Measurements from ENCODE around the gene DHX8.
"Not testable (repeated sequence)": the region's sequence is repeated elsewhere in the genome, so short reads cannot be mapped to it uniquely, and the experiment has no call there.

The DHX8 gene

GRCh38 chr17:43443381-43443780, 40.4 kb upstream of the DHX8 start:
- TF ChIP-seq CTCF (IDR thresholded peaks at IDR 0.05; ENCODE audit: insufficient read depth, low read depth, low read length, missing control alignments) = no peak
- no peak overlapping the region for H3K4me3 ChIP-seq (ENCODE audit: low read depth, low read length)
- DNase-seq (ENCODE audit: low read depth) = no peak

GRCh38 chr17:43444223-43445008, 39.4 kb upstream of the DHX8 start:
- DNase-seq (ENCODE audit: low read depth) = no peak
- no peak overlapping the region for H3K4me3 ChIP-seq (ENCODE audit: low read depth, low read length)
- TF ChIP-seq CTCF (IDR thresholded peaks at IDR 0.05; ENCODE audit: insufficient read depth, low read depth, low read length, missing control alignments) = no peak

- TF ChIP-seq CTCF (IDR thresholded peaks at IDR 0.05; ENCODE audit: insufficient read depth, low read depth, low read length, missing control alignments) = no peak
- H3K4me3 ChIP-seq (ENCODE audit: low read depth, low read length) = no peak overlapping the region
- DNase-seq (ENCODE audit: low read depth) = no peak
These were observed 38.7 kb upstream of the DHX8 start for GRCh38 chr17:43445009-43445589.

- no peak overlapping the region for H3K4me3 ChIP-seq (ENCODE audit: low read depth, low read length)
- no peak for DNase-seq (ENCODE audit: low read depth)
- TF ChIP-seq CTCF (IDR thresholded peaks at IDR 0.05; ENCODE audit: insufficient read depth, low read depth, low read length, missing control alignments) = no peak
These were observed 37.0 kb upstream of the DHX8 start for GRCh38 chr17:43446773-43447172.

GRCh38 chr17:43448720-43449469, 34.9 kb upstream of the DHX8 start:
- no peak overlapping the region for H3K4me3 ChIP-seq (ENCODE audit: low read depth, low read length)
- no peak for DNase-seq (ENCODE audit: low read depth)
- no peak for TF ChIP-seq CTCF (IDR thresholded peaks at IDR 0.05; ENCODE audit: insufficient read depth, low read depth, low read length, missing control alignments)

GRCh38 chr17:43449470-43450248, 34.1 kb upstream of the DHX8 start:
- DNase-seq (ENCODE audit: low read depth) = no peak
- no peak overlapping the region for H3K4me3 ChIP-seq (ENCODE audit: low read depth, low read length)
- TF ChIP-seq CTCF (IDR thresholded peaks at IDR 0.05; ENCODE audit: insufficient read depth, low read depth, low read length, missing control alignments) = no peak

GRCh38 chr17:43450791-43451190, 33.0 kb upstream of the DHX8 start:
- DNase-seq (ENCODE audit: low read depth); H3K4me3 ChIP-seq (ENCODE audit: low read depth, low read length): not testable (repeated sequence)

GRCh38 chr17:43451741-43452140, 32.0 kb upstream of the DHX8 start:
- H3K4me3 ChIP-seq (ENCODE audit: low read depth, low read length); DNase-seq (ENCODE audit: low read depth): not testable (repeated sequence)

Measured in GM12865 (cell line).